ENCODE measurements around the gene MECR. TPM values are rescaled to one million over a fixed set of nuclear protein-coding genes. Genes with fewer than 3 reads are reported as not detected.

Gene MECR
- total RNA-seq, 1 donor from 2014 or later = 25.1 TPM

- H3K27ac ChIP-seq (ENCODE audit: low read depth, low read length) = no peak overlapping the region
- no peak overlapping the region for H3K4me3 ChIP-seq (ENCODE audit: low read length in 3 of 3)
- H3K9me3 ChIP-seq (ENCODE audit: control insufficient read depth in 3 of 3, low read length in 3 of 3) = no peaks in the 10 kb centered on the region
- H3K4me1 ChIP-seq (ENCODE audit: control insufficient read depth in 3 of 3, insufficient read depth in 3 of 3, low read length in 3 of 3) = peaks cover 0 to 8% (median 8%) of the 10 kb centered on the region in 3 donors
- no peak overlapping the region for H3K9ac ChIP-seq (ENCODE audit: low read depth in 1 of 3, low read length in 3 of 3)
- H3K27me3 ChIP-seq (ENCODE audit: control insufficient read depth in 3 of 3, insufficient read depth in 3 of 3, low read length in 3 of 3) = peaks cover 0 to 8% (median 3%) of the 10 kb centered on the region in 3 donors
- H3K36me3 ChIP-seq (ENCODE audit: control insufficient read depth in 3 of 3, insufficient read depth in 3 of 3, low read length in 3 of 3) = peaks cover 0 to 8% (median 5%) of the 10 kb centered on the region in 3 donors
Measured at GRCh38 chr1:29256394-29256793, 25.7 kb upstream of the MECR start.

GRCh38 chr1:29255134-29255666, 24.5 kb upstream of the MECR start:
- Histone ChIP-seq H3K27me3 (ENCODE audit: control insufficient read depth in 3 of 3, insufficient read depth in 3 of 3, low read length in 3 of 3) (peaks cover 0 to 8% (median under 1%) of the 10 kb centered on the region in 3 donors), H3K4me1 (ENCODE audit: control insufficient read depth in 3 of 3, insufficient read depth in 3 of 3, low read length in 3 of 3) (peaks cover 0 to 8% (median 7%) of the 10 kb centered on the region in 3 donors), H3K4me3 (ENCODE audit: low read length in 3 of 3) (no peak overlapping the region), H3K9ac (ENCODE audit: low read depth in 1 of 3, low read length in 3 of 3) (no peak overlapping the region), H3K27ac (ENCODE audit: low read depth, low read length) (no peak overlapping the region), H3K9me3 (ENCODE audit: control insufficient read depth in 3 of 3, low read length in 3 of 3) (no peaks in the 10 kb centered on the region), H3K36me3 (ENCODE audit: control insufficient read depth in 3 of 3, insufficient read depth in 3 of 3, low read length in 3 of 3) (peaks cover 0 to 6% (median 0%) of the 10 kb centered on the region in 3 donors)

GRCh38 chr1:29254346-29254745, 23.6 kb upstream of the MECR start:
- H3K4me3 ChIP-seq (ENCODE audit: low read length in 3 of 3) = no peak overlapping the region
- no peak overlapping the region for H3K27ac ChIP-seq (ENCODE audit: low read depth, low read length)
- H3K36me3 ChIP-seq (ENCODE audit: control insufficient read depth in 3 of 3, insufficient read depth in 3 of 3, low read length in 3 of 3) = peaks cover 0 to 6% (median 0%) of the 10 kb centered on the region in 3 donors
- peaks cover 0 to 8% (median 5%) of the 10 kb centered on the region in 3 donors for H3K4me1 ChIP-seq (ENCODE audit: control insufficient read depth in 3 of 3, insufficient read depth in 3 of 3, low read length in 3 of 3)
- peaks cover 0 to 8% (median 0%) of the 10 kb centered on the region in 3 donors for H3K27me3 ChIP-seq (ENCODE audit: control insufficient read depth in 3 of 3, insufficient read depth in 3 of 3, low read length in 3 of 3)
- H3K9me3 ChIP-seq (ENCODE audit: control insufficient read depth in 3 of 3, low read length in 3 of 3) = no peaks in the 10 kb centered on the region
- H3K9ac ChIP-seq (ENCODE audit: low read depth in 1 of 3, low read length in 3 of 3) = no peak overlapping the region

GRCh38 chr1:29253180-29253579, 22.4 kb upstream of the MECR start:
- Histone ChIP-seq H3K9ac (ENCODE audit: low read depth in 1 of 3, low read length in 3 of 3) (no peak overlapping the region), H3K4me1 (ENCODE audit: control insufficient read depth in 3 of 3, insufficient read depth in 3 of 3, low read length in 3 of 3) (no peaks in the 10 kb centered on the region), H3K4me3 (ENCODE audit: low read length in 3 of 3) (no peak overlapping the region), H3K27me3 (ENCODE audit: control insufficient read depth in 3 of 3, insufficient read depth in 3 of 3, low read length in 3 of 3) (no peaks in the 10 kb centered on the region), H3K36me3 (ENCODE audit: control insufficient read depth in 3 of 3, insufficient read depth in 3 of 3, low read length in 3 of 3) (peaks cover 0 to 4% (median 0%) of the 10 kb centered on the region in 3 donors), H3K9me3 (ENCODE audit: control insufficient read depth in 3 of 3, low read length in 3 of 3) (no peaks in the 10 kb centered on the region), H3K27ac (ENCODE audit: low read depth, low read length) (no peak overlapping the region)

- Histone ChIP-seq H3K4me3 (ENCODE audit: low read length in 3 of 3) (no peak overlapping the region), H3K9me3 (ENCODE audit: control insufficient read depth in 3 of 3, low read length in 3 of 3) (no peaks in the 10 kb centered on the region), H3K36me3 (ENCODE audit: control insufficient read depth in 3 of 3, insufficient read depth in 3 of 3, low read length in 3 of 3) (peaks cover 0 to 2% (median 0%) of the 10 kb centered on the region in 3 donors)
Measured at GRCh38 chr1:29251164-29252124, 20.7 kb upstream of the MECR start.

GRCh38 chr1:29249951-29250581, 19.3 kb upstream of the MECR start:
- no peaks in the 10 kb centered on the region for H3K36me3 ChIP-seq (ENCODE audit: control insufficient read depth in 3 of 3, insufficient read depth in 3 of 3, low read length in 3 of 3)
- no peak overlapping the region for H3K27ac ChIP-seq (ENCODE audit: low read depth, low read length)
- H3K9ac ChIP-seq (ENCODE audit: low read depth in 1 of 3, low read length in 3 of 3) = no peak overlapping the region

More at GRCh38 chr1:29251164-29252124, 20.7 kb upstream of the MECR start:
- Histone ChIP-seq H3K27me3 (ENCODE audit: control insufficient read depth in 3 of 3, insufficient read depth in 3 of 3, low read length in 3 of 3) (no peaks in the 10 kb centered on the region), H3K4me1 (ENCODE audit: control insufficient read depth in 3 of 3, insufficient read depth in 3 of 3, low read length in 3 of 3) (no peaks in the 10 kb centered on the region), H3K27ac (ENCODE audit: low read depth, low read length) (no peak overlapping the region), H3K9ac (ENCODE audit: low read depth in 1 of 3, low read length in 3 of 3) (no peak overlapping the region)

GRCh38 chr1:29249170-29249691, 18.5 kb upstream of the MECR start:
- Histone ChIP-seq H3K27me3 (ENCODE audit: control insufficient read depth in 3 of 3, insufficient read depth in 3 of 3, low read length in 3 of 3) (no peaks in the 10 kb centered on the region), H3K27ac (ENCODE audit: low read depth, low read length) (no peak overlapping the region), H3K9me3 (ENCODE audit: control insufficient read depth in 3 of 3, low read length in 3 of 3) (no peaks in the 10 kb centered on the region), H3K9ac (ENCODE audit: low read depth in 1 of 3, low read length in 3 of 3) (no peak overlapping the region), H3K4me3 (ENCODE audit: low read length in 3 of 3) (no peak overlapping the region), H3K36me3 (ENCODE audit: control insufficient read depth in 3 of 3, insufficient read depth in 3 of 3, low read length in 3 of 3) (no peaks in the 10 kb centered on the region), H3K4me1 (ENCODE audit: control insufficient read depth in 3 of 3, insufficient read depth in 3 of 3, low read length in 3 of 3) (no peaks in the 10 kb centered on the region)

More at GRCh38 chr1:29249951-29250581, 19.3 kb upstream of the MECR start:
- H3K27me3 ChIP-seq (ENCODE audit: control insufficient read depth in 3 of 3, insufficient read depth in 3 of 3, low read length in 3 of 3) = no peaks in the 10 kb centered on the region
- H3K4me3 ChIP-seq (ENCODE audit: low read length in 3 of 3) = no peak overlapping the region
- no peaks in the 10 kb centered on the region for H3K4me1 ChIP-seq (ENCODE audit: control insufficient read depth in 3 of 3, insufficient read depth in 3 of 3, low read length in 3 of 3)
- no peaks in the 10 kb centered on the region for H3K9me3 ChIP-seq (ENCODE audit: control insufficient read depth in 3 of 3, low read length in 3 of 3)

- H3K9me3 ChIP-seq (ENCODE audit: control insufficient read depth in 3 of 3, low read length in 3 of 3) = no peaks in the 10 kb centered on the region
- H3K27ac ChIP-seq (ENCODE audit: low read depth, low read length) = no peak overlapping the region
- no peaks in the 10 kb centered on the region for H3K27me3 ChIP-seq (ENCODE audit: control insufficient read depth in 3 of 3, insufficient read depth in 3 of 3, low read length in 3 of 3)
- no peak overlapping the region for H3K9ac ChIP-seq (ENCODE audit: low read depth in 1 of 3, low read length in 3 of 3)
- no peaks in the 10 kb centered on the region for H3K36me3 ChIP-seq (ENCODE audit: control insufficient read depth in 3 of 3, insufficient read depth in 3 of 3, low read length in 3 of 3)
- H3K4me3 ChIP-seq (ENCODE audit: low read length in 3 of 3) = no peak overlapping the region
- no peaks in the 10 kb centered on the region for H3K4me1 ChIP-seq (ENCODE audit: control insufficient read depth in 3 of 3, insufficient read depth in 3 of 3, low read length in 3 of 3)
Measured at GRCh38 chr1:29248409-29248808, 17.7 kb upstream of the MECR start.

GRCh38 chr1:29247571-29248273, 17.0 kb upstream of the MECR start:
- no peaks in the 10 kb centered on the region for H3K27me3 ChIP-seq (ENCODE audit: control insufficient read depth in 3 of 3, insufficient read depth in 3 of 3, low read length in 3 of 3)
- no peak overlapping the region for H3K9ac ChIP-seq (ENCODE audit: low read depth in 1 of 3, low read length in 3 of 3)
- H3K9me3 ChIP-seq (ENCODE audit: control insufficient read depth in 3 of 3, low read length in 3 of 3) = no peaks in the 10 kb centered on the region

More at GRCh38 chr1:29247571-29248273, 17.0 kb upstream of the MECR start:
- Histone ChIP-seq H3K4me1 (ENCODE audit: control insufficient read depth in 3 of 3, insufficient read depth in 3 of 3, low read length in 3 of 3) (no peaks in the 10 kb centered on the region), H3K27ac (ENCODE audit: low read depth, low read length) (no peak overlapping the region), H3K36me3 (ENCODE audit: control insufficient read depth in 3 of 3, insufficient read depth in 3 of 3, low read length in 3 of 3) (no peaks in the 10 kb centered on the region), H3K4me3 (ENCODE audit: low read length in 3 of 3) (no peak overlapping the region)
